ENCODE measurements around the gene NEDD9.

The NEDD9 gene

GRCh38 chr6:11262242-11262641, 29.8 kb upstream of the NEDD9 start:
- no peak for DNase-seq (ENCODE audit: low read depth, low spot score)

DNA sequence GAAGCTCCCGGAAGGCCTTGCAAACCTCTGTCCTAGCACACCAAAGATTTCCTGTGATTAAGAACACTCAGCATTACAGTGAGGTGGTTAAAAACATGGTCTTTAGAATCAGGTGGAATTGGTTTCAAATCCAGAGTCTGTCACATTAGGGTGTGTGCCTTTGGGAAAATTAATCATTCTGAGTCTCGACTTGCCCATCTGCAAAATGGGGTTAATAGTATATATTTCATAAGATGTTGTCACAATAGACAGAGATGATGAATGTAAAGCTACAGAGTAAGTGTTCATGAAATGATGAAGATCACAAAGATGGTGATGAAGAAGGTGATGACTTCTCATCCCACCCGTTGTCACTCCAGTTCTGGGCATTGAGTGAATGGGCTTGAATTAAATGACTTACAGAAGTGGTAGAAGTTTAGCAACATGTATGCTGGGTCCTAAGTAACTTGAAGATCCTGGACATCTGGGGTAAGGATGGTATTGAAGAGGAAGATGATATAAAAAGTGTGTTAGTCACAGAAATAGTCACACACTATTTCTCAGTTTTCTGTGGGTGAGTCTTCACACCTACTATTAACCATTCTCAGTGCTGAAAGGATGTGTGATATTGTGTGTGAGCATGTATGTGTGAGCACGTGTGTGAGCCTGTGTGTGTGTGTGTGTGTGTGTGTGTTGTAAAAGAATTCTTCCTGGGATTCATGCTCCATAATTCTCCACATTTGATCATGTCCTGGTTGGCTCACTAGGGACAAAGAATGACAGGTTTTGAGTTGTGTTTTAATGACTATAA, 28.0 kb upstream of the NEDD9 start:
- no peak for DNase-seq (ENCODE audit: low read depth, low spot score)

DNA sequence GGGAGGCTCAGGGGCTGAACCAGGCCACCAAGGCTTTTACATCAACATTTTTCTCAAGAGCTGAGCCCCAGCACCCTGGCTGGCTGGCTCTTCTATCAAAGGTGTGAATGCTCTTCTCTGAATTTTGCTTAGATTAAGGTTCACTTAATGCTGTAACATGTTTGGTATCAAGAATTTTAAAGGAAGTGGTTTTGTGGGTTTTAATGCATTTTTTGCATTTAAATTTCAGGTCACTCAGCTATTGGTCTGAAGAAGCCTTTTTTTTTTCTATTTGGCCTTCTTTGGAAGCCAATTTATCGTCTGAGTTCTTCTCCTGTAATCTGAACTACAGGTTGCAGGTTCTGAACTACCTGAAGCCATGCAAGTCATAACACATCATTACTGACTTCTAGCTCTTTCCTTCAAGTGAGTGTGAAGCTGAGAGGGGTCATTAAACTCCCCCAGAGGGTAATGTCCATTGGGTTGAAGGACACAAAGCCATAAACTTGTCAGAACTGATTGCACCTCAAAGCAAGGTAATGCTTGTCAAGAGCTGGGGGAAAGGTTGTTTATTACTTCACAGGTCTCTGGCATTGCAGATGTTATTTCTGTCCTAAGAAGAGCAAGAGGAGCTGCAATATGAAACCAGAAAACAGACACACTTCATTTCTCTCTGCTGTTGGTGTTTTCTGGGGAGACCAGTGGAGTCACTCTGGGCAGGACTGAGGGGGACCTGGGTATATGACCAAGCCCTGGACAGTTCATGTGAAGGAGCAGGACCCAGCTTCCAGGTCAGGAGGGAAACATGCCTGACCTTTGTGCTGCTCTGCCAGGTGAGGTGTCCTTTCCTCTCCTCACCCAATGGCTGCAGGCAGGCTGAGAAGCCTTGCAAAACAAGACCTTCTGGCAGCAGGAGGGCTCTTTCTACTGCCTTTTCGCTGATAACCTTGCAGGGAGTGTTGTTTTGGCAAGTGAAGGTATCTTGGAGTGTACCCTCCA, 26.1 kb upstream of the NEDD9 start:
- peak; percentile 57 for DNase-seq (ENCODE audit: low read depth, low spot score)

GRCh38 chr6:11255610-11256009, 23.1 kb upstream of the NEDD9 start:
- no peak for DNase-seq (ENCODE audit: low read depth, low spot score)

DNA sequence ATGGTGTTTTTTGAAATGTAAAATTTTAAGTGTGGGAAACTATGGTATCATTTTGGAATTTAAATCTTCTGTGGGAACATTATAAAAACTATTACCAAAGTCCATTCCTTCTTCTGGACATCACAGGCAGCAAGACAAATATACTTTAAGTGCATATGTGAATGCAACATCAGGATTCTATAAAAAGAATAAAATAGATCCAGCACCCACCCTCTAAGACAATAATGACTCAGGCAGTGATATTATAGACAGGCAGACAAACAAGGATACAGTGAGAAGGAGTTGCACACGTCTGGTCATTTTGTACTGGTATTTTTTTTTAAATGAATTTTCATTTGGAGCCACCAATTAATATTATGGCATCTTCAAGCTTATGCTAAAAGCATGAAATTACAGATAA, 21.1 kb upstream of the NEDD9 start:
- no peak for DNase-seq (ENCODE audit: low read depth, low spot score)

- no peak for DNase-seq (ENCODE audit: low read depth, low spot score)
Observed at GRCh38 chr6:11251553-11252360, 19.3 kb upstream of the NEDD9 start.

DNA sequence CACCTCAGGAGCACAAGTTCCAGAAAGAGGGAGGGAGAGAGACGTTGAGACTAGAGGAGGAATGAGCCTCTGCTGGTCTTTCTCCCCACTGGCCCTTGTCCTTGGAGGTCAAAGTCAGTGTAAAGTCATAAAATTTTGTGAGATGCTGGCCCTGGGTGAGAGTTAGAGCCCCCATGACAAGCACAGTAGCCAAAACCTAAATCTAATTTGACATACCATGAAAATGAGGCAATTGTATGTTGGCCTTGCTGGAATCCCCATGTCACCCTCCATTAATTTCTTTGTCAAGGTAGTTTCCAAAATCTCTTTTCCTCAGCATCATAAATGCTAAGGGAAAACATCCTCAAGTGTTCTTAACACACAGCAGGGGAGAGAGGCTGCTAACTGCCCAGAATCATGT, 17.6 kb upstream of the NEDD9 start:
- DNase-seq (ENCODE audit: low read depth, low spot score): no peak

- no peak for DNase-seq (ENCODE audit: low read depth, low spot score)
Observed at GRCh38 chr6:11248974-11249761, 16.7 kb upstream of the NEDD9 start.

- peak; percentile 74 for DNase-seq (ENCODE audit: low read depth, low spot score)
Observed at GRCh38 chr6:11246722-11247121, 14.3 kb upstream of the NEDD9 start.

DNA sequence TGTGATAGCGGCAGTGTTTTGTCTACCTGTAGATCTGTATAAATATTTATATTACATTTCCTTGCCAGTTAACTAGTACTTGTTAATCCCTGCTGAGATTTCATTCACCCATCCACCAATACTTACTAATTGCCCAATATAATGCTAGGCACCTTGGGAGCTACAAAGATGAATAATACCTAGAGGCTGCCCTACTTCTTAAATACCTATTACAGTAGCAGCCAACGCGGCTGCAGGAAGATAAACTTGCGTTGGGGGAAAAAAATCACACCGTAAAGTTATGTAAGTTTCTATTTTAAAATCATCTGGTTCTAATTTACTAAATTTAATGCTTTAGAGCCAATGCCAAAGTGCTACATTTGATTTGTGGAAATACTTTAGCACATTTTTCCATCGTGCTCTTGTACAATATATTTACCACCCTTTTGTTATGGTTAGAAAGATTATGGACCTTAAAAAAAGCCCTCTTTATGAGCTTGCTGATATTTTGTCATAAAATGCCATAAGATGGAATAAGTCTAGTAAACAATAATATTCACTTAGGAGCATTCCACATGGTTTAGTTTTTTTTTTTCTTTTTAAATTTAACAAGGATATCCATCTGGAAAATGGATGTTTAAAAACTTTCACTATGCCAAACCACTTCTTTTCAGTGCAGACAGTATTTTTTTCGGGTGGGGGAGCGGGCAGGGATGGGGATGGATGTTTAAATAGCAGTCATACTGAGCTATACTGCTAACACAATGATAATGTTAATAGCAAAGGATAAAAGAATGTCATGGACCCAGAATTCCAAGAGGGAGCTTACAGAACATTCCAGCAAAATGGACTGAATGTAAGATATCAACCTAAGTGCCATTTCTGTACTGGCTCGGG, 13.2 kb upstream of the NEDD9 start:
- no peak for DNase-seq (ENCODE audit: low read depth, low spot score)

DNA sequence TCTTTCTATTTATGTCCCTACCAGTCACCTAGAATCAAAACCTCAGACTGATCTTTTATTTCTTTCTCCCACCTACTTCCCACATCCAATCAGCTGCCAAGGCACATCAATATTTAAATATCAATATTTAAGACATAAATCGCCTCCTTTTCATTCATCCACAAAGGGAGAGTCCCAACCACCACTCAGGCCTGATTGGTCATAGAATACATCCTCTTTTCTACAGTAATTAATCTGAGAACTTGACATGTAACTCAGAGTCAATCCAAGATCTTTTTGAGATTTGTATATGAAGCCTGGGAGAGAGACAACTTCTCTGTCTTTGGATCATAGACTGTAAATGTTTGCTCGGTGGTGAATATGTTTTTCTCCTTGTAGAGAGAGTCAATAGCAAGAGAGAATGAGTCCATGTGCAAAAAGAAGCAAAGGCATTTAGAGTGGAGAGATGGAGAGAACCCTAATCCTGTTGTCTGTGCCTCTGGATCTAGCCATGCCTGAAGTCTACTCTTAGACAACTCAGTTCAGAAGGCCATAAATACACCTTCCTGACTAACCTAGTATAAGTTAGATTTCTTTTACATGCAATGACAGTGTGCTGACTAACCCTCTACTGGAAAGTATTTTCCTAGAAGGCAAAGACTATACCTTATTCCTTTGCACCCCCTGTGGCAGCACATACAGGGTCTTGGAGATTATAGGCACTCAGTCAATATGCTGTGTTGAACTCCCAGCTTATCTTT, 12.1 kb upstream of the NEDD9 start:
- no peak for DNase-seq (ENCODE audit: low read depth, low spot score)

GRCh38 chr6:11243861-11244260, 11.4 kb upstream of the NEDD9 start:
- no peak for DNase-seq (ENCODE audit: low read depth, low spot score)

DNA sequence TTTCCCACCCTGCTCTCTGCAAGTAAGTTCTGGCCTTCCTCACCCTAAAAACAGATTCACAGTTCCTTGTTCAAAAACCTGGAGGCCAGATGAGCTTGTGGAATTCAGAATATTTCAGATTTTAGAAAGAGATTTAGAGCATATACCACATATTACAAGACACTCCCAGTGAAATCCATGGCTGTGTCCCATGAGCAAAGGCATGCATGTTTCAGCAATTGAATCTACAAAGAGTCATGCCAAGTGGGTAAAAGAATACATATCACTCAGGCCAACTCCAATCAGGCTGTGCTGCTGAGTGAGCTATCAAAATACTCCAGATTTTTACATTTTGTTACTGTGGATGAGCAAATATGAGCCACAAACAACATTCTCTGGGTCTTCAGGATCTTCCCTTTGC, 10.2 kb upstream of the NEDD9 start:
- no peak for DNase-seq (ENCODE audit: low read depth, low spot score)

DNA sequence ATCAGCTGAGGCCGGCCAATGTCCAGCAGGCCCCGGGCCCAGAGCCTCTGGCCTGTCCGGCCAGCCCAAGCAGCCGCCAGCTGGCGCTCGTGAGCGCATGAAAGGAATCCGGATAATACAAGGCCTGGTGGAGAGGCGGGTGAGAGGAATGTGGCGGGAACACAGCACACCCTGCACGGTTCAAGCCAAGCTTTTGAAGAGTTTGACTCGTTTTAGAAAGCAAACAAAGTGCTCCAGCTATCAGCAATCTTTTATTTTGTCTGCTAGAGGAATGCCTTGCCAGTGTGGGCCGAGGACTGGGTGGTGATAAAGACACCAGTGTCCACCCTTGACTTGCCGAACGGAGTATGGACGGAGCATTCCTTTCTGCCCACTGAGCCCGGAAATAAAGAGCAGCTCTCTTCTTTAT, 9.3 kb upstream of the NEDD9 start:
- peak; percentile 87 for DNase-seq (ENCODE audit: low read depth, low spot score)

- no peak for DNase-seq (ENCODE audit: low read depth, low spot score)
Observed at GRCh38 chr6:11241154-11241792, 8.8 kb upstream of the NEDD9 start.

DNA sequence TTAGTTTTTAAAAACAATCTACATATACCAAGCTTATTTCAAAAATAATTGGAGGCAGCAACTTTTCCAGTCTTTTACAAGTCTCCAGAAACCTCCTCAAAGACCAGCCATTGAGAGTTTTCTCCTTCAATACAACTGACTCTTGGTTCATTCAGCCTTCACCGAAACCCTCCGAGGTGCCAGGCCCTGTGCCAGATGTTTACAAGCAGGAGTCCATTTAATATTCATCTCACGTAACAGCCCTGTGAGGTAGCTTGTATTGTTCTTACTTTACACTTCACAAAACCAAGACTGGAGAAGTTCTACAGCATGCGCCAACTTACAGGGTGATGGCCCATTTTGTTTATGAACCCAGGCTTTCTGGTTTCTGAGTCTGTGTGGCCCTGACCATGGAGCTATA, 5.5 kb upstream of the NEDD9 start:
- DNase-seq (ENCODE audit: low read depth, low spot score): no peak

GRCh38 chr6:11237428-11237827, 5.0 kb upstream of the NEDD9 start:
- no peak for DNase-seq (ENCODE audit: low read depth, low spot score)

DNA sequence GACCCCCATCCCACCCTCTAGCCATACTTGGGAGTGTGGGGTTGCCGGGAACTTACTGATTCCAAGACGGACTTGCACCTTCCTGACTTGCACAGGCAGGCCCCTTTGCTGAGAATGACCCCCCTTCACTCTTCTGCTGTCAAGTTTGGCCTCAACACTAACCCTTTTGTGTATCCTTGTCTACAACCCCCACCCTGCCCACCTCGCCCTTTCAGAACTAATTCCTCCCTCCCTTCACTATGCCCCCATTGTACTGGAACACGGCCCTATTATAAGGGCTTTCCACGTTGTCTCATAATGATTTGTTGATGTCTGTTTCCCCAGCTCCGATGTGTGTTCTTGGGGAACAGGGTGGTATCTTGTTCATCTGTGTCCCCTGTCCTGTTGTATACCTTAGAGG, 4.4 kb upstream of the NEDD9 start:
- no peak for DNase-seq (ENCODE audit: low read depth, low spot score)
